Measurements from ENCODE around the gene JARID2. TPM values are rescaled to one million over a fixed set of nuclear protein-coding genes. Genes with fewer than 3 reads are reported as not detected.
"Not testable (repeated sequence)": the region's sequence is repeated elsewhere in the genome, so short reads cannot be mapped to it uniquely, and the experiment has no call there.

The JARID2 gene
- polyA plus RNA-seq, 5 donors = 14.7 to 18.1 (median 17.7) TPM

DNA sequence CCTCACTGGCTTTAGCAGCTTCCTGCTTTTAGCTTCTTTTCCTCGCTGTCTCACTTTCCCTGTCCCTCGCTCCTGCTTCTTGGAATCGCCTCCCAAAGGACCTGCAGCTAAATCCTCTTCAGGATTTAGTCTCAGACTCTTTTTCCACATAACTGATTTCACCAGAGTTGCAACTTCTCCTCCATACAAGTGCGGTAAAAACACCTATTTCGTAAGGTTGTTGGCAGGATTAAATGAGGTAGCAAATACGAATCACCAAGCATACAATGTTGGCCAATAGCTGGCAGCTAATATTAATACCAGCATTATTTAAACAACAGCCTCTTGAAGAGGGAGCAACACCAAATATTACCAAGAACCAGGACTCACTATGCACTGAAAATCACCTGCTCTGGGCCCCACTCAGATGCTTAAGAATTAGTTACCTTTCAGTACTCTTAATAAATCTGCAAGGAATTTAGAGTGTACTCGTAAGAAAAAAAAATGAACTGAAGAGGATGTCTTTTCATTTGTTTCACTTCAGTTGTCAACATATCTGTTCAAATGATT lies 293.9 kb downstream of the JARID2 start:
- DNase-seq = no peak

DNA sequence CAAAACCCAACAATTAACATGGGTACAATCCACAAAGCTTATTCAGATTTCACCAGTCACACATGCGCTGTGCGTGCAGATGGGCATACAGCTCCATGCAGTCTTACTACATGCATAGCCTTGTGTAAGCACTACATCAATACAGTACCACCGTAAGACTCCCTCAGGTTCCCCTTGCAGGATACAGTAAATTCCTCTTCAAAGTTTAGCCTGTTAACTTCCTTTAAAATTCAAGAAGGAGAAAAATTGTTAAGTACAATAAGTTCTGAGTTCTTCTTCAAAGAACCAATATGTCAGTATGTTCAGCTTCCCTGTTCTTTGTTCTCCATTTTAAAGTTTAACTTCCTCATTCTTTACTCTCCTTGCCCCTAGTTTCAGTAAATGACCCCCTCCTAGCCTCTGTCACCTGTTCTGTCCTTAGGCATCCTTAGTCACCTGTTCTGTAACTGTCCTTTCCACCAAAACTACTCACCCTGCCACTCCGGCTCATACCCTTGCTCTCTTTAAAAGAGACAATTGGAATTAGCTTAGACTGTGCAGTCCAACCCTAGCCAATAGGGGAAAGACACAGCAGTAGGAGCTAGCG lies 297.6 kb downstream of the JARID2 start:
- not testable (repeated sequence) for DNase-seq

DNA sequence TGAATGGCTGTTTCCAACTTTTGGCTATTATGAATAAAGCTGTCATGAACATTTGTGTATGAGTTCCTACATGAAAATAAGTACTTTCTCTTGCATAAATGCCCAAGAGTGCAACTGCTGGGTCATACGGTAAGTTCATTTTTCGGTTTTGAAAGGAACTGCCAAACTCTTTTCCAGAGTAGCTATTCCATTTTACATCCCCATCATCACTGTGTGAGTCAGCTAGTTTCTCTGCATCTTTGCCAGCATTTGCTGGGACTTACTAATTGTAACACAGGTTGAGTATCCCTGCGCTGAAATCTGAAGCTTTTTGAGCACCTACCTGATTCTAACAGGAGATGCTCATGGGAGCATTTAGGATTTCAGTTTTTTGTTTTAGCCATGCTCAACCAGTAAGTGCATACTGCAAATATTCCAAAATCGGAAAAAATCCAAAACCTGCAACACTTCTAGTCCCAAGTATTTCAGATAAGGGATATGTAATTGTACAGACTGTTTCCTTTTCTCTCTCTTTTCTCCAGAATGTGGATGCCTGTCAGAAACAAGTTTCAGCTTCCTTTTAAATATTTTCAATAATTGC lies 298.5 kb downstream of the JARID2 start:
- no peak for DNase-seq

DNA sequence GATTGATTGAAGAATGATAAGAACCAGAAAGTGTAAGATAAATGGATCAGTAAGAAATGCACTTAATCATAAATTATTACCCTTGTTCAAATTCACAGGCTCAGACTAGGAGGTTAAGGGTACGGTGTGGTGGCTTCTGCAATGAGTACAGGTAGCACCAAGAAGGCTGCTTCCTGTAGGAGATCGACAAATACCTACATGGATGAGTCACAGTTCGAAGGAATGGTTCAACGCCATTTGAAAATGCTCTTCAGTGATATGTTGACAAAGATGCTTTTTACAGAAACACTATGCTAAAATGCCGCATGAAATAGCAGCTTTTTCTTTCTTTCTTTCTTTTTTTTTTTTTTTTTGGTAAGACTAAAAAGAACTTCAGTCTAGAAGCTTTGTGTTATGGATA lies 300.7 kb downstream of the JARID2 start:
- DNase-seq = no peak

GRCh38 chr6:15547400-15547799 lies 301.5 kb downstream of the JARID2 start:
- DNase-seq = peak; percentile 36 to 42

- no peak for DNase-seq
Observed at GRCh38 chr6:15549371-15549770, 303.5 kb downstream of the JARID2 start.

- DNase-seq = no peak
Observed at GRCh38 chr6:15550546-15551123, 304.8 kb downstream of the JARID2 start.

- DNase-seq = no peak
Observed at GRCh38 chr6:15551262-15551661, 305.4 kb downstream of the JARID2 start.

DNA sequence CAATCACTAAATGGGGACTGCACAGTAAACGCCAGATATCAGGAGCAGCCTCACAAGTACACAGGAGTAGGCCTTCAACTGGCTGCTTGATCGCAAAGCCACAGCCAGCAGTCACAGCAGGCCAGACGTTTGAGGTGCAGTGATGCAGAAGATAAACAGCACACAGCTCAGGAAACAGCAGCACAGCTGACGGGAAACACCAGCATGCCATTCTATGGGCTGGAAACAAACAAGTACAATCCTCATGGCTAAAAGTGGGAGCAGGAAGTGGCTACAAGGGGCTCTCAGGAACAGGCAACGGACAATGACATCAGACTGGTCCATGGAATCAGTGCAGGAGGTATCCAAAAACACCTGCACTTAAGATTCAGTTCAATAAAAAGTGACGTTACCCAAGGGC lies 305.9 kb downstream of the JARID2 start:
- no peak for DNase-seq

DNA sequence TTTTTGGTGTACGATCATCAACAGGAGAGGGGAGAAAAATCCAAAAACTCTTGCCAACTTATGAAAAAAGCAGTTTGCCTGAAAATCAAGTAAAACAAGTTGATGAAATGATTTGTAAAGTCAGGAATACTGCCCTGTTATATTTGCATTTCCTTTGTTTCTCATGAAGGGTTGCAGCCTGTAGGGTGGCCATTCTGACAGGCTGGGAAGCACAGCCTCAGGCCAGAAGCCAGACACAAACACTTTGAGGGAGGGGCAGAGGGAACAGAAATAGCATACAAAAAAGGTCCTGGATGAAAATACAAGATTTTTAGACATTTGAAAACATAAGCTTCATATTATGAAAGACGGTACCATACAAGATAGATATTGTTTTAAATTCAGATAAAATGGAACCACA lies 307.2 kb downstream of the JARID2 start:
- no peak for DNase-seq

DNA sequence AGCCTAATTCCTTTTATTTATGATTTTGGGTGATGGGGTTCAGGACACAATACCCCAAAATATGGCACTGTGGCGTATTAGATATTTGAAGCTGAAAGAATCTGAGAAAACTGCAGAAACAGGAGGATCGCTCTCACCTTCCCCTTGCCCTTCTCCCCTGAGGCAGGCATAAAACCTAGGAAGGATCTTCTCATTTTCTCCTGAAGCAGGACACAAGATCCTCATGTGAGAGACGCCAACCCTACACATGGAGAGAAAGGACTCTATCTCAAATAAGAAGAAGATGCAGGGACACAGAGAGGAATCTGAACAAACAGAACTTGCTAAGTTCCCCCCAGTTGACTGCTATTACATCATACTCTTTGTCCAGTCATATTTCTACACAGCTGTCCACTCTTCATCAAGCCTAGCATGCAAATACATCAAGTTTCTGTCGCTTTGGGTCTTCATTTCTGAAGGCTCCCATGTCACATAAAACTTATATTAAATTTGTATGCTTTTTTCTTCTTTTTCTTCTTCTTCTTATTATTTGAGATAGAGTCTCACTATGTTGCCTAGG lies 307.9 kb downstream of the JARID2 start:
- DNase-seq = no peak

GRCh38 chr6:15554728-15555100 lies 308.8 kb downstream of the JARID2 start:
- DNase-seq = no peak

DNA sequence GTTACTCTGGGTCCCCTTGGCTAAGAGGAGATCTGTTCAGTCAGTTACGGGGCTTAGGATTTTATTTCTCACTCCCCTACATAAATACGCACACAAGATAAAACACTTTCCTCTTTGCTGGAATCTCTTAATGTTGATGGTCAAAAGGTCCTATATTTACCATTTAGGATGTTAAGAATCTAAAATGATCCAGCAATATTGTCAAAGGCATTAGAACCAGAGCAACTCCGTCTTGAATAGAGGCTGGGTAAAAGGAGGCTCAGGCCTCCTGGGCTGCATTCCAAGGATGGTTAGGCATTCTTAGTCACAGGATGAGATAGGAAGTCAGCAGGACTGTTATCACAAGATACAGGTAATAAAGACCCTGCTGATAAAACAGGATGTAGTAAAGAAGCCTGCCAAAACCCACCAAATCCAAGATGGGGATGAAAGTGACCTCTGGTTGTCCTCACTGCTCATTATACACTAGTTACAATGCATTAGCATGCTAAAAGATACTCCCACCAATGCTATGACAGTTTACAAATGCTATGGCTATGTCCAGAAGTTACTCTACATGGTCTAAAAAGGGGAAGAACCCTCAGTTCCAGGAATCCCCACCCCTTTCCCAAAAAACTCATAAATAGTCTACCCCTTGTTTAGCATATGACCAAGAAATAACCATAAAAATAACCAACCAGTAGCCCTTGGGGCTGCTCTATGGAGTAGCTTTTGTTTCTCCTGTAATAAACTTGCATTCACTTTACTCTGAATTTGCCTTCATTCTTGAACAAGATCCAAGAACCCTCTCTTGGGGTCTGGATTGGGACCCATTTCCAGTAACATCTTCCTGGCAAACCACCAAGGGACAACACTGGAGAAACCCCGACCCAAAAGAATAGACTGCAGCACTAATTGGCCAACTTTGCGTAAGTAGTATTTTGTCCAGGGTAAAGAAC lies 309.5 kb downstream of the JARID2 start:
- DNase-seq = no peak

GRCh38 chr6:15556711-15557110 lies 310.8 kb downstream of the JARID2 start:
- no peak for DNase-seq

DNA sequence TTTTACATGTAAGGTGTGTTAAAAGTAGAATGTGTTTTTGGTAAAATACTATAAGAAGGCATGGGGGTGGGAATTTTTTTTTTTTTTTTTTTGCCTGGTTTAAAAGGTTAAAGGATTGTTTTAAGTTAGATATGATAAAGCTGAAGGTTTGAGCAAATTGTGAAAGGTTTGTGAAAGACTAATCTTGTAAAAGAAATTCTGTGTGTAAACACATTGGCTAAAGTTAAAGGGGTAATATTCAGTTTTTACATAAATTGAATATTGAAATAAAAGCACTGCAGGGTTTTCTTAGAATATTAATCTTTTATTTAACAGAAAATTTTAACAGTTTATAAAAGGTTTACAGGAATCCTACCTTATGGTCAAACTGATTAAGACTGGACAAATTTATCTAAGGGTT lies 311.3 kb downstream of the JARID2 start:
- DNase-seq = no peak

DNA sequence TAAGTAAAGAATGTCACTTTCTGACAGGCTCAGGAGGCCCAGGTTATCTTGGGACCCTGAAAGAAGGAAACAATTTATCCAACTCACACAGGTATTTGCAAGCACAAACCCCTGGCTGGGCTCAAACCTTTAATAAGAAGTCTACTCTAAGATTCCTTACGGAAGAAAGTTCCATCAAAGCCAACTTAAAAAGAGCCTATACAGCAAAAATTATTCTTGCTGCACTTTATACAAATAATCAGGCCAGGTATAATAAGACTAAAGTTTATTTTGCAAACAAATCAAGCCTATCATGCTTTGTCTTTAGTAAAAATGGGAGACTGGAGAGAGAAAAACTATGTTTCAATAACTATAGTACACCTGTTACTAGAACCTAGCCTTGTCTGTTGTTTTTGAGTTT lies 314.8 kb downstream of the JARID2 start:
- DNase-seq = no peak

GRCh38 chr6:15561447-15562199 lies 315.8 kb downstream of the JARID2 start:
- no peak for DNase-seq

DNA sequence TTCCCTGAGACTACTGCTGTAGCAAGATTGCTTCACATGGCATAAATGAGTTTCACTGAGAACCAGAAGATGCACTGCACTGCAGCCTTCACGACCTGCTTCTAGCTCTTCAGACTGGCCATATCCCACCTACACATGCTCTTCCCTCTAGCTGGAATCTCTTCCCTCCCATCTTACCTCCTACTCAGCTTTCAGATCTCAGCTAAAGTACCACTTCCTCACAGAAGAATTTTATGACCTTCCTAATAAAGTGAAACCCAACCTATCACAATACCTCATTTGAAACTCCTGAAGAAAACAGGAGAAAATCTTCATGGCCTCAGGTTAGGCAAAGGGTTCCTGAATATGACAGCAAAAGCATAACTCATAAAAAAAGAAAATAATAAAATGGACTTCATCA lies 317.1 kb downstream of the JARID2 start:
- no peak for DNase-seq

- DNase-seq = no peak
Observed at GRCh38 chr6:15569035-15569995, 323.4 kb downstream of the JARID2 start.

- no peak for DNase-seq
Observed at GRCh38 chr6:15570171-15570570, 324.3 kb downstream of the JARID2 start.
